ENCODE results near the gene LIN7A.

LIN7A gene

DNA sequence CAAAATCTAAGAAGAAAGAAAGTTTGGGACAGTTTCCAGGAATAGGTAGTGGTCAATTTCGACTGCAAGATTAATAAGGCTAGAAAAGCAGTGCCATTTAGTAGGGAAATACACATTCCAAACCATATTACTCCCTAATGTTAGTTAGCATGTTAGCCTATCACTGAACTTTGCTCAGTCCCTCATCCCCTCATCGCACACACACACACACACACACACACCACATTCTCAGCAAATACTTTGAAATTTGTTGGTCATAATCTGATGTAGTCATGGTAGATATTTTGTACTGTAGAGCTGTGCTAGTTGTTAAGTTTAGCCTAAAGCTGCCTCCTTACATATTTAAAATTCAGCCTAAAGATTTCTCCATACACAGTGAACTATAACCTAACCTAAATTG is 157.0 kb downstream of the LIN7A start:
- TF ChIP-seq, protein P1, sequence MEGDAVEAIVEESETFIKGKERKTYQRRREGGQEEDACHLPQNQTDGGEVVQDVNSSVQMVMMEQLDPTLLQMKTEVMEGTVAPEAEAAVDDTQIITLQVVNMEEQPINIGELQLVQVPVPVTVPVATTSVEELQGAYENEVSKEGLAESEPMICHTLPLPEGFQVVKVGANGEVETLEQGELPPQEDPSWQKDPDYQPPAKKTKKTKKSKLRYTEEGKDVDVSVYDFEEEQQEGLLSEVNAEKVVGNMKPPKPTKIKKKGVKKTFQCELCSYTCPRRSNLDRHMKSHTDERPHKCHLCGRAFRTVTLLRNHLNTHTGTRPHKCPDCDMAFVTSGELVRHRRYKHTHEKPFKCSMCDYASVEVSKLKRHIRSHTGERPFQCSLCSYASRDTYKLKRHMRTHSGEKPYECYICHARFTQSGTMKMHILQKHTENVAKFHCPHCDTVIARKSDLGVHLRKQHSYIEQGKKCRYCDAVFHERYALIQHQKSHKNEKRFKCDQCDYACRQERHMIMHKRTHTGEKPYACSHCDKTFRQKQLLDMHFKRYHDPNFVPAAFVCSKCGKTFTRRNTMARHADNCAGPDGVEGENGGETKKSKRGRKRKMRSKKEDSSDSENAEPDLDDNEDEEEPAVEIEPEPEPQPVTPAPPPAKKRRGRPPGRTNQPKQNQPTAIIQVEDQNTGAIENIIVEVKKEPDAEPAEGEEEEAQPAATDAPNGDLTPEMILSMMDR (IDR thresholded peaks at IDR 0.05; ENCODE audit: insufficient read depth, low read length, poor library complexity, severe bottlenecking), result no peak
- peak overlapping the region; percentile 25 for H3K4me3 ChIP-seq (replicated peaks; ENCODE audit: low read depth, low read length)
- H3K27me3 ChIP-seq (replicated peaks; ENCODE audit: control insufficient read depth, insufficient read depth, low read length), result no peaks in the 10 kb centered on the region
- H3K36me3 ChIP-seq (ENCODE audit: control insufficient read depth, insufficient read depth, low read length), result no peaks in the 10 kb centered on the region
- no peak for DNase-seq (ENCODE audit: extremely low read depth, insufficient read length)

DNA sequence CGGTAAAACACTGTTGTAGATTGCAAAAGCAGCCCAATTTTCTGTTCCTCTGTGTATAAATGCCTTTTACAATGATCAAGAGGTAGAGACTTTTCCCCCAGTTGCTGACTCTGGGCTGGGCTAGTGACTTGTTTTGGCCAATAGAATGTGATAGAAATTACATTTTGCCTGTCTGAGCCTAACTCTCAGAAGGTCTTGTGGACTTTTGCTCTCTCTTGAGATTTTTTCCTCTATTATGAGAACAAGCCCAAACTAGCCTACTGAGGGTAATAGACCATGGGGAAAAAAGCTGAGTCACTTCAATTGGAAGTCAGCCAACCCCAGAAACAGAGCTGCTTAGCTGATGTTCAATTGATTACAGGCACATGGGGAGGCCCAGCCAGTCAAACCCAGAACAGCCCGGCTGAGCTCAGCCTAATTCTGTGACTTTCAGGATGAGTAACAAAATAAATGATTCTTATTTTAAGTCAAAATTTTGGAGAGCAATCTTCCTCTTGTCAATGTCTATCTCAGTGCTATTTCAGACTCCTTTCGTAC is 159.7 kb downstream of the LIN7A start:
- Histone ChIP-seq H3K27me3 (replicated peaks; ENCODE audit: control insufficient read depth, insufficient read depth, low read length) (no peaks in the 10 kb centered on the region), H3K36me3 (ENCODE audit: control insufficient read depth, insufficient read depth, low read length) (no peaks in the 10 kb centered on the region)

DNA sequence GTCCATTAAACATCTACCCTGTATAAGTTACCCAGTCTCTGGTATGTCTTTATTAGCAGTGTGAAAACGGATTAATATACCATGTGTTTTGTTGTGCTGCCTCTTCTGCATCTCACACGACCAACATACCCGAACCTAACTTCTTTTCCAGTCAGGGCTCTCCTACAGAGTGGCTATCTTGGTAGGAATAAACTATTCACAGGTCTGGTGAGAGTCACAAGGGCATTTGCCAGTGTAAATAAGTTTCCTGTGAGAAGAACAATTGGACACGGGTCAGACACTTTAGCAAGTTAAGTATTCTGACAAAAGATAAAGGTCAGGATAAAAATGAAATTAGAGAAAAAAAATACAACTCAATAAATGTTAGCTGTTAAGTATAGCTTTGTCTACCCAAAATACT is 160.1 kb downstream of the LIN7A start:
- no peak for DNase-seq (ENCODE audit: extremely low read depth, insufficient read length)
- TF ChIP-seq, protein P1 (IDR thresholded peaks at IDR 0.05; ENCODE audit: insufficient read depth, low read length, poor library complexity, severe bottlenecking), result no peak
- Histone ChIP-seq H3K4me3 (replicated peaks; ENCODE audit: low read depth, low read length) (no peak overlapping the region), H3K36me3 (ENCODE audit: control insufficient read depth, insufficient read depth, low read length) (no peaks in the 10 kb centered on the region), H3K27me3 (replicated peaks; ENCODE audit: control insufficient read depth, insufficient read depth, low read length) (no peaks in the 10 kb centered on the region)

More for the DNA sequence above, 159.7 kb downstream of the LIN7A start:
- TF ChIP-seq, protein P1 (IDR thresholded peaks at IDR 0.05; ENCODE audit: insufficient read depth, low read length, poor library complexity, severe bottlenecking), result no peak
- peak overlapping the region; percentile 66; the same call in 1 of the 2 replicates for H3K4me3 ChIP-seq (replicated peaks; ENCODE audit: low read depth, low read length)
- peak; percentile 89 for DNase-seq (ENCODE audit: extremely low read depth, insufficient read length)

DNA sequence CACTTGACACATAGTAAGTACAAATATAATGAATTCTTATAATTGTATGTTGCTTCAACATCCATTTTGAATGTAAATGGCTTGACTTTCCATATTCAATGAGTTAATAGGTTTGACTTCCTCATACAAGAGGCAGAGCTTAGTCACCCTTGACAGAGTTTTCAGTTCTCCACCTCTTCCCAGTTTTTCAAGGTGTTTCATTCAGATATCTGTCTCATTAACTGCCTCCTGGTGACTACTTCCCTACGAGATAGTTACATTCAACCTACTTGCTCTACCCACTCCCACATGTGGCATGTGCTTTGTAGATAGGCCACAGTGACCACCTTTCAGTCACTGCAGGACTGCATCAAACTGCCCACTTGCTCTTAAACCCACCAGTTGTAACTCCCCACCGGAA is 161.0 kb downstream of the LIN7A start:
- TF ChIP-seq, protein P1 (IDR thresholded peaks at IDR 0.05; ENCODE audit: insufficient read depth, low read length, poor library complexity, severe bottlenecking), result no peak
- Histone ChIP-seq H3K27me3 (replicated peaks; ENCODE audit: control insufficient read depth, insufficient read depth, low read length) (no peaks in the 10 kb centered on the region), H3K36me3 (ENCODE audit: control insufficient read depth, insufficient read depth, low read length) (no peaks in the 10 kb centered on the region), H3K4me3 (replicated peaks; ENCODE audit: low read depth, low read length) (no peak overlapping the region)
- no peak for DNase-seq (ENCODE audit: extremely low read depth, insufficient read length)

DNA sequence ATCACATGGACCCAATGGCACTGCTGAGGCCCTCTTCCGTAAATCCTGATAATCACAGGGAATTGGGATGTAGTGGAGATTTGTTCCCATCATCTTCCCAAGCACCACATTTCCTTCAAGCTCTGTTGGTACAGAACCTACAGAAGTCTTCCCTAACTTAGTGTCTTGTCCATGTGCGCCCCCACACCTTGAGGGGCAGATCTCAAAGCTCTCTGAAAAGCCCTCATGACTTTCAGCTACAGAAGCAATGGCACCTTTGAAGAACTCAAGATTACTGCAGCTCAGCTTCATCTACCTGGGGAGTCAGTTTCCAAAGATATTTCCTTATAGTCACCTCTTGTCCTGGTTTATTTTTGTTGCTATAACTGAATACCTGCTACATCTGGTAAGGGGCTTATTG is 166.8 kb downstream of the LIN7A start:
- Histone ChIP-seq H3K27me3 (replicated peaks; ENCODE audit: control insufficient read depth, insufficient read depth, low read length) (no peaks in the 10 kb centered on the region), H3K36me3 (ENCODE audit: control insufficient read depth, insufficient read depth, low read length) (no peaks in the 10 kb centered on the region), H3K4me3 (replicated peaks; ENCODE audit: low read depth, low read length) (no peak overlapping the region)
- TF ChIP-seq, protein P1 (IDR thresholded peaks at IDR 0.05; ENCODE audit: insufficient read depth, low read length, poor library complexity, severe bottlenecking), result no peak
- no peak for DNase-seq (ENCODE audit: extremely low read depth, insufficient read length)
